NCI-H69 (cell line): ENCODE data around the gene EFCAB5.
"Not testable (repeated sequence)": the region's sequence is repeated elsewhere in the genome, so short reads cannot be mapped to it uniquely, and the experiment has no call there.

Experiments used
- DNase-seq: peaks from one replicate; lab custom pipeline; 2025; lab: John Stamatoyannopoulos, UW

The EFCAB5 gene

GRCh38 chr17:29941334-29941733 is at the start of gene EFCAB5:
TSS of gene EFCAB5 (plus strand) at chr17:29941634. CDS start at chr17:29941797, 163 bp downstream.
- DNase-seq = no peak

GRCh38 chr17:29892201-29892600 is 49.2 kb upstream of the EFCAB5 start:
- no peak for DNase-seq

GRCh38 chr17:29897136-29897535 is 44.3 kb upstream of the EFCAB5 start:
- DNase-seq = not testable (repeated sequence)

- no peak for DNase-seq
Measured at GRCh38 chr17:29903471-29903870, 38.0 kb upstream of the EFCAB5 start.

GRCh38 chr17:29905086-29905878 is 36.2 kb upstream of the EFCAB5 start:
- DNase-seq = no peak

- no peak for DNase-seq
Measured at GRCh38 chr17:29905879-29906167, 35.6 kb upstream of the EFCAB5 start.

GRCh38 chr17:29906969-29907368 is 34.5 kb upstream of the EFCAB5 start:
- DNase-seq = no peak

- no peak for DNase-seq
Measured at GRCh38 chr17:29909236-29910003, 32.0 kb upstream of the EFCAB5 start.

- no peak for DNase-seq
Measured at GRCh38 chr17:29911641-29912177, 29.7 kb upstream of the EFCAB5 start.

- DNase-seq = no peak
Measured at GRCh38 chr17:29914819-29915537, 26.5 kb upstream of the EFCAB5 start.

GRCh38 chr17:29918016-29918415 is 23.4 kb upstream of the EFCAB5 start:
- no peak for DNase-seq

GRCh38 chr17:29918922-29919856 is 22.2 kb upstream of the EFCAB5 start:
- peak; percentile 14 for DNase-seq

GRCh38 chr17:29924786-29925185 is 16.6 kb upstream of the EFCAB5 start:
- DNase-seq = no peak

GRCh38 chr17:29927546-29927945 is 13.9 kb upstream of the EFCAB5 start:
- DNase-seq = peak; percentile 14

GRCh38 chr17:29929006-29929532 is 12.4 kb upstream of the EFCAB5 start:
- peak; percentile 84 for DNase-seq

GRCh38 chr17:29929533-29930408 is 11.7 kb upstream of the EFCAB5 start, which contains the start of gene SSH2:
TSS of gene SSH2 (minus strand) at chr17:29930228. CDS start at chr17:29930000, 228 bp downstream.
- DNase-seq = peak; percentile 99

- DNase-seq = peak; percentile 76
Measured at GRCh38 chr17:29930409-29931010, 10.9 kb upstream of the EFCAB5 start.

- DNase-seq = peak; percentile 98
Measured at GRCh38 chr17:29931231-29931932, 10.1 kb upstream of the EFCAB5 start.

- DNase-seq = peak; percentile 72
Measured at GRCh38 chr17:29933379-29933778, 8.1 kb upstream of the EFCAB5 start.
